Activated CD8-positive, alpha-beta memory T cell treated with anti-CD3 and anti-CD28 coated beads for 24 hours (primary cell): Measurements from ENCODE around the gene PITRM1.

Experiments used
- DNase-seq: peaks from one replicate; pipeline ENCODE4 v3.0.0-alpha.2; 2020

PITRM1 gene

DNA sequence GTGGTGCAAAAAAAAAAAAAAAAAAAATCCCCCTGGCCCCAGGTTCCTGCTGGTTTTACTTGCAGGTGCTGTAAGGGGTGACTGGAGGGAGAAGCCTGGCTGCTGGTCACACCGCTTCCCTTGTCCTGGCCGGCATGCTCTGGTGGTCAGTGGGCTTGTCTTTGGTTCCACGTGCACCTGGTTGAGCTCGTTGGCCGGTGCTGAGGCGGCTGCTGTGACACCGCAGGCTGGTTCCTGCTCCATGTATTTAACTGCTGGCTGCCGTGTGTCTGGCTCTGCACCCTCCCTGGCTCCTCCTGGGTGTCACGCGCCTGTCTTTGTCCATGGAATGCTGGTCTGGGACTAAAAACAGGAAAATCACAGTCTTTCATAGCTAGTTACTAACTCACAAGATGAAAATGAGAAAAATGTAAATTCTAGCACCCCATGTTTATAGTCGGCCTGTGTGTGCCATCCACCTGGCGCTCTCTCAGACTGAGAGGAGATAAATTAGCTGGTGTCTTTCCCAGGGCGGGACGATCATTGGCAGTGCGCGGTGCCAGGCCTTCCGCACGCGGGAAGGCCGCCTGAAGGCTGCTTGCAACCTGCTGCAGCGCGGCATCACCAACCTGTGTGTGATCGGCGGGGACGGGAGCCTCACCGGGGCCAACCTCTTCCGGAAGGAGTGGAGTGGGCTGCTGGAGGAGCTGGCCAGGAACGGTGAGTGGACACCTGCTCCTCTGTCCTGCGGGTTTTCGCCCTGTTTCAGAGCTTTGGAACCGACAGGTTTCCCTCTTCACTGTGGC is 71.5 kb downstream of the PITRM1 start:
- no peak for DNase-seq

DNA sequence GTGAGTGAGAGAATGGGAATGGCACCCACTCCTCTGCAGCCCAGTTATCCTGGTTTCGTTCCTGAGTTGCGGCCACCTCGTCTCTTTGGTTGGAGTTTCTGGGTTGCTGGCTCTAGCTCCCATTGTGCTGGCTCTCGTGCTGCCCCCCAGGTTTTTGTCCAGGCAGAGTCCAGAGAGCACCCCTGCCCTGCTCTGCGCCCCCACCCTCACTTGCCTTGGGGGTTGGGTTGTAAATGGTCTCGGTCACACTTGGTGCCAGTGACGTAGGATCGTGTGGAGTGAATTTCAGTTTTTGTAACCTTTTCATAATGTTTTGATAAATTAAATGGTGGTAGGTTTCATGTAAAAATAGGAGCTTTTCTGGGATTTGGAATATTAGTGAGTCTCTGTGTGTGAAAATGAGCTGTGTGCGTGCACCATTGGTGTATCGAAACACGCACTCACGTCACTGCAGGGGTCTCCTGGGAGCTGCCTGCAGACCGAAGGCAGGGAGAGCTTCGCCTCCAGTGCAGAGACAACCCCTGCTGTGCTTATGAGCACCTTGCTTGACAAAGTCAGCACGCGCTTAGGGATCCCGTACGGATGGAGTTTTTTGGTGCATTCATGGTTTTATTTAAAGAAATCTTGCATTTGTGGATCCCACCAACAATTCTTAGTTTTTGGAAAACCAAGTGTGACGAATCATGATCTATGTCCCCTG is 72.3 kb downstream of the PITRM1 start:
- no peak for DNase-seq

DNA sequence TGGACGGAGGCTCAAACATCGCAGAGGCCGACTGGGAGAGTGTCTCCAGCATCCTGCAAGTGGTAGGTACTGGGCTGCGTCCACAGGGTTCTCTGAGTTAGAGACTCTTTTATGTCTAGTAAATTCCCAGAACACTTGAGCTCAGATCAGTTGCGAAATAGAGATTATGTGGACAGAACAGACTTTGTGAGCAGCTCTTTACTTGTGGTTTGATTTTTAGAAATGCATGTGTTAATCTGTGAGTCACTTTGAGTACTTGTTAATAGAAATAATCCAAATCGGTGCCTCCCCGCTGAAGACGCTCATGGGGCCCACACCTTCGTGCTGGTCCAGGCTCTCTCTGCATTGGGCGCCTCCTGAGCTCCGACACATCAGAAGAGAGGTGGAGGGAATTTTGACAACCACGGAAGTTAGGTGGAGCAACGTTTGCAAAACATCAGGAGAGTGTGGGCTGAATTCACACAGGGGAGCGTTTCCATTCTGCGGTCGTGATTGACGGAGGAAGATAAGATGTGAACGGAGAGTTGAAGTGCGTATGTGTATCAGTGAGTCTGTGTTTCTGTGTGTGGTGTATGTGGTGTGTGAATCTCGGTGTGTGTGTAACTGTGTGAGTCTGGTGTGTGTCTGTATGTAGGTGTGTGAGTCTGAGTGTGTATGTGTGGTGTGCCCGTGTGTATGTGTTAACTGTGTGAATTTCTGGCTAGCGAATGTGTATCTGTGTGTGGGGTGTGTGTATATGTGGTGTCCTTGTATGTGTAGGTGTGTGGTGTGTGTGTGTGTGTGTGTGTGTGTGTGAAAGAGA is 73.1 kb downstream of the PITRM1 start:
- DNase-seq, result no peak

DNA sequence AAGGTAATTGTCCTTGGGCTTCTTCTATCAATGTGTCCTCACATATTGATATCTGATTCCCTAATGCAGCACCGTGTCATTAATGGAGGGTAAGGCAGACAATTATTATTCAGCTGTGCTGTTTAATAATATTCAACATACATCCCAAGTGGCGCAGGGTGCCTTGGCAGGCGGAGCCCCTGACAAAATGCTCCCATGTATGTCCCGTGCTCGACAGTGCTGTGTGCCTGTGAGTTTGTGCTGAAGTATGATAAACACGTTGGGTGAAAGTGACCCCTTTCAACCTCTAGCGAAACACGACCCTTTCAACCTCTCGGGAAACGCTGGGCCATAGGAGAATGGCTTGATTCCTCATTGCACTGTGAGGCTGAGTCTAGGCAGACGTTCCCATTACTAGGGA is 73.9 kb downstream of the PITRM1 start:
- DNase-seq, result no peak

DNA sequence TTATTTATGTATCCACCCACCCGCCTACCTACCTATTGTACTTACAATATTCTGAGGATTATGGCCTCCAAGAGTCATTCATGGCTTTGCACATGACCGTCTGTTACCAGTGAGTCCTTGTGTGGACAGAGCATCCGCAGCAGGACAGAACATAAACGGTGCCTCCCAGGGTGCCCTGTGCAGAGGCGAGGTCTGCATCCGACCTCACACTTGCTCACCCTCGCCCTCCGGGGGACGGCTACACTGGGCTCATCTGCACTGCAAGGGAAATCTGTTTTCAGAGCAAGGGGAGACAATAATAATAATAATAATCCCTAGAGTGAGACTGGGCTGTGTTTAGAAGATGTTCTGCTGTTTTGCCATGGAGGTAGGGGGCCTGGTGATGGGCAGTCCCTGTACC is 75.4 kb downstream of the PITRM1 start:
- no peak for DNase-seq

DNA sequence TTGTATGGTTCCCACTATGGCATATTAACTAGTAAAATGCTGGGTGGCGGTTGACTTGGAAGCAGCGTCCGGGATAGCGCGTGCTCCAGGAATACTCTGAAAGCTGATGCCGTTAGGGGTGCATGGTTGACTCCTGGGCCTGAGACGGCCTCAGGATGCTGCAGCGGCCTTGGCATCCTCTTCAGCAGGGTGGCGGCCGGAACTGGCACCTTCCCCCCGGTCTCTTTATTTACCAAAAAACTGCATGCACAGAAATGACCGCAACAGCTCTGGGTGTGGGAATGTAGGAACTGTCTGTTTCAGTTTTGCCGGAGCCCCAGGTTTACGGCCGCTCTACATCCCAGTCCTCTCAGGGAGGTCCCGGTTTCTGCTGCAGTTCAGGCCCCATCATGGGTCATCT is 76.4 kb downstream of the PITRM1 start:
- no peak for DNase-seq

DNA sequence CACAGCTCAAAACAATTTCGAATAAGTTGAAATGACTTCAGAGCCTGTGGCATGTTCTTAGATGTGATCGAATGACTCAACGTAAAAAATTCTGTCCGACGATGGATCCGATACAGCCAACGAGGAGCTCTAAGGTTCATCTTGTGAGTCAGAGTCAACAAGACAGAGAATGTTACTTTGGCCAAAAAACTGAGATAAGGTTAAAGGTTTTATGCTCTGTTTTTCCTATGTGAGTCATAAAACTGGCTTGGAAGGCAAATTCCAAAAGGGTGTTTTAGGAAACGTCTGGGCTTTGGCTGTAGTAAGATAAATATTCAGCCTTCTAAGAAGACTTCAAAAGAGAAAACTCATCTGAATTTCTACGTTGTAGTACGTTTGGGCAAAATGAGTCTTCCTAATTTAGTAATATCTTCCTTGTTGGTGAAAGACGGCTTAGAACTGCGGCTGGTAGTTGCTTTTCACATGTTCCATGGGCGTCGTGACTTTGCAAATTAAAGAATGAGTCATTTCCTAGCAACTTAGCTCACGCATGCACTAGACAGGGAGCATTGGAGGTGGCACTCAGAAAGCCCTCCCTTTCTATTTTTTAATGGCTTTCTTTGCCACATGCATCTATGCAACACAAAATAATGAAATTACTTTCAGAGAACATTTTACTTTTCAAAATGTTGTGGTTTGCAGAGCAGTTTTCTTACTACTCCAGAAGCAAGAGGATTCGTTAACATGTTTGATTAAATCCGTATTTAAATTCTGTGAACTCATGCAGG is 77.0 kb downstream of the PITRM1 start:
- DNase-seq, result no peak

DNA sequence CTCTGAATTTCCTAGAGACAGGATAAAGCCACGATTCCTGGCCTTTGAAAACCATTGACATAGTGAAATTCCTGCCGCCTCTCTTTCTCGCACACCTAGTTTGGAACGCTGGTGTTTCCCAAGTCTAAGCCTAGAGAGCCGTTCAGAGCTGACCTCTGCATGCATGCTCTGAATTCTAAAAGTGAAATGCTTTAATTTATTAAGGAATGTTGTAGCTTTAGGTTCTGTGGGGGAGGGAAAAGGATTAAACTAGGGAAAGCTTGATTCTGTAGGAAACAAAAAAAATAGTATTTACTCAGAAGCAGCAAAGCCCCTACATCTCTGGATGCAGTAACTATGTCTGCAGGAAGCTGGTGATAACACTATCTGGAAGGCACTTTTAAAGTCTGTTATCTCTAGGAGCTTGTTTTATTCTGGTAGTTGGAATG is 78.0 kb downstream of the PITRM1 start:
- DNase-seq, result no peak

DNA sequence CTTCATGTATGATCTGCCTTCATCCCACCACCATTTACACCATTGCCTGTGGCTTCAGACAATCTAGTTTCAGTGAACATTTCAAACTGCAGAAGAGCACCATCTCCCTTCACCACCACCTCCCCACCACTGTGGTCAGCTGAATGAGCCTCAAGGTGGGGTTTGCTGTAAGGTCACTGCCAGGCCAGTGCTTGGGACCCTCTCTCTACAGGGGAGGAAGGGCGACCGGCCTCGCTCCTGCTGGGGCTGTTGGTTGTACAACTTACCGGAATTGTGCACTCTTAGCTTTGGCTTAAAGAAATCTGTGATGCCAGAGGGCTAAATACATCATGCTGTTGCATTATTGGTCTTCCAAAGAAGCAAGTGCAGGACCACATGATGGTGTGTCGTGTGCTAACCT is 78.6 kb downstream of the PITRM1 start:
- no peak for DNase-seq

DNA sequence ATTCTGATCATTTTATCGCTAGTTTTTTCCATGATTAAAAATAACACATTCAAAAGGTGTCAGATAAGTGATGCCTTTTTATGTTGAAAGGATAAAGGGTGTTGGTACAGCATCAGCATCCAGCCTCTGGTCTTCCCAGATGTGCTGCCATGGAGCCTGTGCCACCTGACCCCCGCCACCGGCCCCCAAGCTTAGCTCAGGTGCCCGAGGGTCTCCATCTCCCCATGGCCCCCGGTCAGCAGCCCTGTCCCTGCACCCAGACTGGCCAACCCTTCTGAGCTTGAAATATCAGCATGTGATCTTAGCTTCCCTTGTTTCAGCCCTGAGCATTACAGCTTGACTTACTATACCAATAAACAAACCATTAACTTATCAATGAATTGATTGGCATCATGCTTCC is 80.7 kb downstream of the PITRM1 start:
- DNase-seq, result no peak

DNA sequence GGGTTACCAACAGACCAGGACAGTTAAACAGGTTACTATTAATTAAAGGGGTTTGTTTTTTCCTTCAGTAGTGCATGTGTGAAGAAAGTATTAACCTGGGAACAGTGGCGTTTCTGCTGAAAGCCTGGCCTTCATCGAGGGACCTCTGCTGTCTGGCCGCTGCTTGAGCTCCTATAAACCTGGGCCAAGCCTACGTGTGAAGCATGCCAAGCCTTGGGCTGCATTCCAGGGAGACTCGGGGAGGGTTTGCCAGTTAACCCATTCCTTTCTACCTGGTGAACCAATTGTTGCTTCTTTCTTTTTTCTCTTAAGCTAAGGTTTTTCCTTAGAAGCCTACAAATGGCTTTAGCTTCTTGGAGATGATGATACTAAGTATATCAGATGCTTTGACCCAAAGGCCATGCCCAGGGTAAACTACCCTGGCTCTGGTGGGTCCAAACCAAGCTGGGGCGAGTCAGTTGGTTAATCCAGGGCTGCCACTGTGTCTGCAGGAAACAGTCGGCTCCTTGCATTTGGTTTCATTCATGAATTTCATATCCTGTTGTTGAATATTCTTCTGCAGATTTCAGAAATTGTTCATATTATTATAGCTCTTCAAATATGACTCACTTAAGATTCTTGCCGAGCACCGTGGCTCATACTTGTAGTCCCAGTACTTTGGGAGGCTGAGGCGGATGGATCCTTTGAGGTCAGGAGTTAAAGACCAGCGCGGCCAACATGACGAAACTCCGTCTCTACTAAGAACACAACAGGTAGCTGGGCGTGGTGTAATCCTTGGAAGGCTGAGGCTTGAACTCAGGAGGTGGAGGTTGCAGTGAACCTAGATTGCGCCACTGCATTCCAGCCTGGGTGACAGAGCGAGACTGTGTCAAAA is 81.4 kb downstream of the PITRM1 start:
- DNase-seq, result no peak

DNA sequence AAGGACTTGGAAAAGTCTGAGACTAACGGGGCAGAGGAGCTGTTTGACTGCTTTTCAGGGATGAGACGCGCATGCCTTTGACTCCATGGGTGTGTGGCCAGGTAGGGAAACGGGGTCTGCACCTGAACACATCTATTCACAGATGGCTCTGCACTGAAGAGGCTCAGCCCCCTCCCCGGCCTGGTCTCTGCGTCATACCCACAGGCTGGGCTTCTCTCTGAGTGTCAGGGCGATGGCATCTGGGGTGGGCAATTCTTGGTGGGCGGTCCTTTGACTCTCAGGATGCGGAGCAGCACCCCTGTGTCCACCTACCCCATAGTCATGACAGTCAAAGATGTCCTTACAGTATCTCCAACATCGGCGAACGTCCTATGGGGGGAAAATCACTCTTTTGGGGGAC is 82.2 kb downstream of the PITRM1 start:
- no peak for DNase-seq
